HepG2 (cell line): ENCODE measurements around the gene UBL5. TPM values are rescaled to one million over a fixed set of nuclear protein-coding genes. Genes with fewer than 3 reads are reported as not detected.

Experiments
- ARHGAP35 ChIP-seq: sonication (generic); formaldehyde crosslinking; IDR thresholded peaks from 2 replicates; pipeline ENCODE4 v1.9.0; 2022; ENCODE audit warnings: mild to moderate bottlenecking, inconsistent platforms, moderate library complexity, missing genetic modification reagents, borderline replicate concordance
- CCDC6 ChIP-seq: sonication (generic); formaldehyde crosslinking; IDR thresholded peaks from 2 replicates; pipeline ENCODE4 v1.8.1; 2022; ENCODE audit warnings: mild to moderate bottlenecking, missing genetic modification reagents, moderate library complexity
- CEBPG ChIP-seq: IDR thresholded peaks from 2 replicates; pipeline ENCODE4 v1.6.1; 2016
- EEA1 ChIP-seq: sonication (generic); formaldehyde crosslinking; IDR thresholded peaks from 2 replicates; pipeline ENCODE4 v1.5.1; 2020; ENCODE audit warnings: mild to moderate bottlenecking, missing genetic modification reagents, borderline replicate concordance
- FOXA3 ChIP-seq: IDR thresholded peaks from 2 replicates; pipeline ENCODE4 v1.6.1; 2016; ENCODE audit warnings: missing genetic modification reagents, missing compliant biosample characterization
- FOXC1 ChIP-seq: sonication (generic); formaldehyde crosslinking; IDR thresholded peaks from 2 replicates; pipeline ENCODE4 v1.8.0; 2022; ENCODE audit warnings: mild to moderate bottlenecking, missing genetic modification reagents, borderline replicate concordance
- GLI4 ChIP-seq: sonication (generic); formaldehyde crosslinking; IDR thresholded peaks from 2 replicates; pipeline ENCODE4 v1.5.1; 2020; ENCODE audit warnings: missing genetic modification reagents, mild to moderate bottlenecking, moderate library complexity, borderline replicate concordance
- JUND ChIP-seq: sonication (generic); formaldehyde crosslinking; IDR thresholded peaks from 2 replicates; pipeline ENCODE4 v1.8.0; 2022; ENCODE audit warnings: mild to moderate bottlenecking, missing genetic modification reagents
- KDM6A ChIP-seq: IDR thresholded peaks from 2 replicates; pipeline ENCODE4 v1.6.1; 2016; ENCODE audit warnings: low read depth
- KLF6 ChIP-seq: IDR thresholded peaks from 2 replicates; pipeline ENCODE4 v1.8.0; 2016; ENCODE audit warnings: missing biosample characterization, missing genetic modification reagents
- MAFF ChIP-seq: IDR thresholded peaks from 2 replicates; pipeline ENCODE4 v1.6.1; 2011; ENCODE audit warnings: low read depth, low read length, improper control_type of control experiment
- MIXL1 ChIP-seq: IDR thresholded peaks from 2 replicates; pipeline ENCODE4 v1.6.1; 2016
- NFYC ChIP-seq: IDR thresholded peaks from 2 replicates; pipeline ENCODE4 v1.6.1; 2016; ENCODE audit warnings: missing genetic modification reagents, missing compliant biosample characterization
- NR2F2 ChIP-seq: IDR thresholded peaks from 2 replicates; pipeline ENCODE4 v1.6.1; 2012; ENCODE audit warnings: low read depth, inconsistent platforms, borderline replicate concordance
- PPARG ChIP-seq: conservative IDR thresholded peaks from 2 replicates; pipeline ENCODE4 v1.6.1; 2016; ENCODE audit warnings: missing biosample characterization, missing genetic modification reagents
- RFX5 ChIP-seq: IDR thresholded peaks from 2 replicates; pipeline ENCODE4 v1.6.1; 2011; ENCODE audit warnings: low read depth, low read length, improper control_type of control experiment
- TCF7 ChIP-seq: sonication (generic); IDR thresholded peaks from 2 replicates; pipeline ENCODE4 v1.6.1; 2016; ENCODE audit warnings: antibody characterized with exemption, low read depth
- TEAD2 ChIP-seq: sonication (generic); formaldehyde crosslinking; IDR thresholded peaks from 2 replicates; pipeline ENCODE4 v1.9.0; 2021; ENCODE audit warnings: missing genetic modification reagents
- YEATS2 ChIP-seq: sonication (generic); formaldehyde crosslinking; IDR thresholded peaks from 2 replicates; pipeline ENCODE4 v1.4.0; 2020; ENCODE audit warnings: missing genetic modification reagents, borderline replicate concordance
- ZBTB38 ChIP-seq: sonication (generic); formaldehyde crosslinking; IDR thresholded peaks from 2 replicates; pipeline ENCODE4 v1.5.1; 2020; ENCODE audit warnings: mild to moderate bottlenecking, missing genetic modification reagents
- ZFP82 ChIP-seq: sonication (generic); formaldehyde crosslinking; IDR thresholded peaks from 2 replicates; pipeline ENCODE4 v1.5.1; 2020; ENCODE audit warnings: mild to moderate bottlenecking, missing genetic modification reagents, borderline replicate concordance
- ZNF160 ChIP-seq: sonication (generic); formaldehyde crosslinking; IDR thresholded peaks from 2 replicates; pipeline ENCODE4 v1.8.0; 2022; ENCODE audit warnings: mild to moderate bottlenecking, inconsistent platforms, missing genetic modification reagents
- ZNF230 ChIP-seq: sonication (generic); formaldehyde crosslinking; IDR thresholded peaks from 2 replicates; pipeline ENCODE4 v1.4.0; 2020; ENCODE audit warnings: mild to moderate bottlenecking, missing genetic modification reagents
- ZNF746 ChIP-seq: sonication (generic); formaldehyde crosslinking; IDR thresholded peaks from 2 replicates; pipeline ENCODE4 v1.8.0; 2022; ENCODE audit warnings: mild to moderate bottlenecking, missing genetic modification reagents
- ZNF780A ChIP-seq: sonication (generic); formaldehyde crosslinking; IDR thresholded peaks from 2 replicates; pipeline ENCODE4 v1.8.0; 2022; ENCODE audit warnings: mild to moderate bottlenecking, missing genetic modification reagents, moderate library complexity
- ZZZ3 ChIP-seq: sonication (generic); formaldehyde crosslinking; IDR thresholded peaks from 2 replicates; pipeline ENCODE4 v1.4.0; 2020; ENCODE audit warnings: missing genetic modification reagents, mild to moderate bottlenecking, borderline replicate concordance
- polyA plus RNA-seq, 8 experiments: library from polyadenylated mRNA; depleted of rRNA in 3 of 8; stranded (reverse) in 7 of 8; unstranded in 1 of 8; fragments of >200 nt; fragmentation: Illumina TruSeq in 4 of 8; extraction: Trizol in 4 of 8; gene quantifications; 2 replicates each; pipeline versions ENCODE4 v1.2.1 to v1.2.3, GENCODE V29; 2011 to 2016; ENCODE audit warnings: low read depth in 4 of 8, missing spikeins in 1 of 8, mixed read lengths in 1 of 8; ENCODE audit not compliant: insufficient read depth in 1 of 8
- total RNA-seq, 5 experiments: library from RNA; depleted of rRNA; stranded (reverse); fragments of >200 nt; fragmentation: Illumina TruSeq; extraction: Trizol; gene quantifications; 2 replicates each; pipeline ENCODE4 v1.2.3, GENCODE V29; 2016; ENCODE audit warnings: low read depth in 1 of 5
- TF ChIP-seq, protein P1 (sequence below): sonication (generic); formaldehyde crosslinking; IDR thresholded peaks from 2 replicates; pipeline ENCODE4 v1.4.0; 2020; ENCODE audit warnings: mild to moderate bottlenecking, missing genetic modification reagents
- TF ChIP-seq, protein P2 (sequence below): sonication (generic); formaldehyde crosslinking; IDR thresholded peaks from 2 replicates; pipeline ENCODE4 v1.4.0; 2020; ENCODE audit warnings: mild to moderate bottlenecking, missing genetic modification reagents
- TF ChIP-seq, protein P3 (sequence below): sonication (generic); formaldehyde crosslinking; IDR thresholded peaks from 2 replicates; pipeline ENCODE4 v1.4.0; 2020; ENCODE audit warnings: missing genetic modification reagents, borderline replicate concordance

UBL5 gene
- total and polyA plus RNA-seq, 2 of the 13 experiments (the other 11 are each of a cell fraction or from before 2014, with no cell fraction given), result 373 to 487 TPM

DNA sequence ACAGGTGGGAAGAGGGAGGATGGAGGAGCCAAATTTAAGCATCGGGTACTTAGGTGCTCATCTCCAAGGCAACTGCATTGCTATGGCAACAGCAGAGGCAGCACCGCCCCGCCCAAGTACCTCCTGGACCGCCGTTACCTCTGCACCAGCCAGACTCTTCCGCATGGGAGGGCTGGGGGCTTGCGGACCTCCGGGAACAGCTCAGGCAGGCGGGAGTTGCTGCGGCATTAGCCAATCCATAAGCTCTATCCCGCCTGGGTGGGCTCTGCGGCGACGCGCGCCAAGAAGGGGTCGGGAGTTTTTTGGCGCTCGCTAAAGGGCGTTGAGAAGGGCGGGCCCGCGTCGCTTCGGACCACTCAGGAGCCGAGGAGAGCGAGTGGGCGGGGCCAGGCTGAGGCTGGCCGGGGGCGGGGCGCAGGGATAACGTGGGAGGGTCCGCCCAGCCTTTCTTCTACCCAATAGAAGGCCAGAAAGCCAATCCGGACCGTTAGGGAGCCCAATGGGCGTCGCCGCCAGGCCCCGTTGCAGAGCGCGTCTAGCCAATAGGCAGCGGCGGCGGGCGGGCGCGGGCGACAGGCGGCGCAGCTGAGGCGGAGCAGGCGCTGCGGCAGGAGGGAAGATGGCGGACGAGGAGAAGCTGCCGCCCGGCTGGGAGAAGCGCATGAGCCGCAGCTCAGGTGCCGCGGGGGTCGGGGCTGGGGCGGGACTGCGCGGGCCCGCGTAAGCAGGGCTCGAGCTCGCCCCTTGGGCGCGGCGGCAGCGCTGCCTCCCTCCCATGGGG is 7.2 kb downstream of the UBL5 start, which contains the start of gene PIN1 (continued):
- TF ChIP-seq MIXL1 (CRISPR knock-in tag) (peak; percentile 22; the same call in 1 of the 2 replicates), ZZZ3 (CRISPR knock-in tag) (no peak), CEBPG (CRISPR knock-in tag) (no peak), ZNF230 (CRISPR knock-in tag) (no peak; the same call in 1 of the 2 replicates), GLI4 (CRISPR knock-in tag) (0 out of 2 replicates have a peak, but pooled peaks have one; percentile 40), RFX5 (peak; percentile 82), ARHGAP35 (CRISPR knock-in tag) (no peak), JUND (no peak), TCF7 (no peak), ZNF746 (CRISPR knock-in tag) (no peak), KDM6A (no peak), KLF6 (CRISPR knock-in tag) (no peak), YEATS2 (CRISPR knock-in tag) (peak; percentile 59), ZNF780A (CRISPR knock-in tag) (no peak), TEAD2 (no peak), ZFP82 (CRISPR knock-in tag) (no peak), EEA1 (no peak), NFYC (CRISPR knock-in tag) (peak; percentile 97), MAFF (no peak), NR2F2 (no peak), CCDC6 (CRISPR knock-in tag) (peak; percentile 63; the same call in 1 of the 2 replicates), FOXC1 (no peak; the same call in 1 of the 2 replicates), FOXA3 (CRISPR knock-in tag) (no peak), ZBTB38 (no peak), ZNF160 (CRISPR knock-in tag) (no peak), PPARG (CRISPR knock-in tag) (no peak)
- TF ChIP-seq, protein P1, sequence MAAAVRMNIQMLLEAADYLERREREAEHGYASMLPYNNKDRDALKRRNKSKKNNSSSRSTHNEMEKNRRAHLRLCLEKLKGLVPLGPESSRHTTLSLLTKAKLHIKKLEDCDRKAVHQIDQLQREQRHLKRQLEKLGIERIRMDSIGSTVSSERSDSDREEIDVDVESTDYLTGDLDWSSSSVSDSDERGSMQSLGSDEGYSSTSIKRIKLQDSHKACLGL, result no peak
- TF ChIP-seq, protein P2, sequence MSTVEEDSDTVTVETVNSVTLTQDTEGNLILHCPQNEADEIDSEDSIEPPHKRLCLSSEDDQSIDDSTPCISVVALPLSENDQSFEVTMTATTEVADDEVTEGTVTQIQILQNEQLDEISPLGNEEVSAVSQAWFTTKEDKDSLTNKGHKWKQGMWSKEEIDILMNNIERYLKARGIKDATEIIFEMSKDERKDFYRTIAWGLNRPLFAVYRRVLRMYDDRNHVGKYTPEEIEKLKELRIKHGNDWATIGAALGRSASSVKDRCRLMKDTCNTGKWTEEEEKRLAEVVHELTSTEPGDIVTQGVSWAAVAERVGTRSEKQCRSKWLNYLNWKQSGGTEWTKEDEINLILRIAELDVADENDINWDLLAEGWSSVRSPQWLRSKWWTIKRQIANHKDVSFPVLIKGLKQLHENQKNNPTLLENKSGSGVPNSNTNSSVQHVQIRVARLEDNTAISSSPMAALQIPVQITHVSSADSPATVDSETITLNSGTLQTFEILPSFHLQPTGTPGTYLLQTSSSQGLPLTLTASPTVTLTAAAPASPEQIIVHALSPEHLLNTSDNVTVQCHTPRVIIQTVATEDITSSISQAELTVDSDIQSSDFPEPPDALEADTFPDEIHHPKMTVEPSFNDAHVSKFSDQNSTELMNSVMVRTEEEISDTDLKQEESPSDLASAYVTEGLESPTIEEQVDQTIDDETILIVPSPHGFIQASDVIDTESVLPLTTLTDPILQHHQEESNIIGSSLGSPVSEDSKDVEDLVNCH (CRISPR knock-in tag), result no peak
- TF ChIP-seq, protein P3, sequence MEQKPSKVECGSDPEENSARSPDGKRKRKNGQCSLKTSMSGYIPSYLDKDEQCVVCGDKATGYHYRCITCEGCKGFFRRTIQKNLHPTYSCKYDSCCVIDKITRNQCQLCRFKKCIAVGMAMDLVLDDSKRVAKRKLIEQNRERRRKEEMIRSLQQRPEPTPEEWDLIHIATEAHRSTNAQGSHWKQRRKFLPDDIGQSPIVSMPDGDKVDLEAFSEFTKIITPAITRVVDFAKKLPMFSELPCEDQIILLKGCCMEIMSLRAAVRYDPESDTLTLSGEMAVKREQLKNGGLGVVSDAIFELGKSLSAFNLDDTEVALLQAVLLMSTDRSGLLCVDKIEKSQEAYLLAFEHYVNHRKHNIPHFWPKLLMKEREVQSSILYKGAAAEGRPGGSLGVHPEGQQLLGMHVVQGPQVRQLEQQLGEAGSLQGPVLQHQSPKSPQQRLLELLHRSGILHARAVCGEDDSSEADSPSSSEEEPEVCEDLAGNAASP (CRISPR knock-in tag), result no peak
